ENCODE results near the gene DHFR.

DNA sequence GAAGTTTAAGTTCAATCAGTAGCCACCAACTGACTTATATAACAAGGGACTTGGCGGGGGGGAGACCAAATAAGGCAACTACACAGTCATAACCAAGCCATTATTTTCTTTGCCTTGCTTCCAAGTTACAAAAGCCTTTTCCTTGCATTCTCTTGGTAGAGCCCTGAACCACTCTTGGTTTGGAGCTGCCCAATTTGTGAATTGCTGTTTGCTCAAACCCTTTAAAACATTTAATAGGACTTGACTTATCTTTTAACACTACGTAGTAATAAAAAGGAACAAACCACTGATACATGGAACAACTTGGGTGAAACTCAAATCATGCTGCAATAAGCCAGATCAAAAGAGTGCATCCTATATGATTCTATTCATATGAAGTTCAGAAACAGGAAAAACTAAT is 32.0 kb downstream of the DHFR start:
- TF ChIP-seq, protein P1, sequence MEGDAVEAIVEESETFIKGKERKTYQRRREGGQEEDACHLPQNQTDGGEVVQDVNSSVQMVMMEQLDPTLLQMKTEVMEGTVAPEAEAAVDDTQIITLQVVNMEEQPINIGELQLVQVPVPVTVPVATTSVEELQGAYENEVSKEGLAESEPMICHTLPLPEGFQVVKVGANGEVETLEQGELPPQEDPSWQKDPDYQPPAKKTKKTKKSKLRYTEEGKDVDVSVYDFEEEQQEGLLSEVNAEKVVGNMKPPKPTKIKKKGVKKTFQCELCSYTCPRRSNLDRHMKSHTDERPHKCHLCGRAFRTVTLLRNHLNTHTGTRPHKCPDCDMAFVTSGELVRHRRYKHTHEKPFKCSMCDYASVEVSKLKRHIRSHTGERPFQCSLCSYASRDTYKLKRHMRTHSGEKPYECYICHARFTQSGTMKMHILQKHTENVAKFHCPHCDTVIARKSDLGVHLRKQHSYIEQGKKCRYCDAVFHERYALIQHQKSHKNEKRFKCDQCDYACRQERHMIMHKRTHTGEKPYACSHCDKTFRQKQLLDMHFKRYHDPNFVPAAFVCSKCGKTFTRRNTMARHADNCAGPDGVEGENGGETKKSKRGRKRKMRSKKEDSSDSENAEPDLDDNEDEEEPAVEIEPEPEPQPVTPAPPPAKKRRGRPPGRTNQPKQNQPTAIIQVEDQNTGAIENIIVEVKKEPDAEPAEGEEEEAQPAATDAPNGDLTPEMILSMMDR (IDR thresholded peaks at IDR 0.05; ENCODE audit: borderline replicate concordance, extremely low read depth, low read length, poor library complexity, severe bottlenecking): no peak
- TF ChIP-seq EZH2 (IDR thresholded peaks at IDR 0.05; ENCODE audit: borderline replicate concordance, low read depth, low read length, severe bottlenecking): no peak
